NCI-H1092 treated with DMSO at 0.1 percent for 48 hours (cell line): ENCODE measurements around the gene PHF13.

Experiments
- DNase-seq: peaks from one replicate; lab custom pipeline; 2025; lab: John Stamatoyannopoulos, UW

The PHF13 gene

GRCh38 chr1:6613361-6614018, at the start of gene PHF13:
PHF13 (plus strand) TSS chr1:6613731; CDS start chr1:6614067, 336 bp downstream.
- peak; percentile 100 for DNase-seq

DNA sequence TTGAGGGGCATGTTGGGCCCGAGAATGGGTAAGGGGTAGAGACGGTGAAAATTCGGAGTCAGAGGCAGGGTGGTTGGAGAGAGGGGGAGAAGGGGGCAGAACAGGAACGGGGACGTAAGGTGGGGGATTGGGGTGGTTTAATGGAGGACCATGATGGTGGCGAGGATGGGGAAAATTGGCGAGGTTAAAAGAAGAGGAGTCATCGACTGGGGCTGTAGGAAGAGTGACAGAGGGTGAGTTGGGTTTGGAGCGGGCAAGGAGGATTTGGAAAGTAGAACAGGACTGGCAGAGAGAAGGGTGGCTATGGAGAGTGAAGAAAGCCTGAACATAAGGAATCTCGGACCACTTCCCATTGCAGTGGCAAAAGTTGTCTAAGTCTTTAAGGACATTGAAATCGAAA, 44.5 kb upstream of the PHF13 start:
- no peak for DNase-seq

DNA sequence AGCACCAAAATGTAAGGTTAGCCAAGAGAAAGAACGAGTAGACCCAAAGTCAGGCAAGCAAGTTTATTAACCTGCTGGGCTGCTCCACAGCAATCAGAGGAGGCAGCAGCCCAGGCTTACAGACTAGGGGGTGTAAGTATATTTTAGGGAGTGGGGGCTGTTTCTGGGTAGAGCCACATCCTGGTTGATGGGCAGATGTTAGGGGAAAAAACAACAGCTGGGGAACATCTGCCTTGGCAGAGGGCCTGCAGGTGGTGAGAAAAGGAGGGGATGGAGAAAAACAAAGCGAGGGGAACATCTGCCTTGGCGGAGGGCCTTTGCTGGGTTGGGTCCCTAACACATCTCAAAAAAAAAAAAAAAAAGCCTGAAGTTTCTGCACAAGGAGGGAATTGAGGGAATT, 43.4 kb upstream of the PHF13 start:
- no peak for DNase-seq

- no peak for DNase-seq
These were observed 42.5 kb upstream of the PHF13 start for GRCh38 chr1:6570987-6571386.

DNA sequence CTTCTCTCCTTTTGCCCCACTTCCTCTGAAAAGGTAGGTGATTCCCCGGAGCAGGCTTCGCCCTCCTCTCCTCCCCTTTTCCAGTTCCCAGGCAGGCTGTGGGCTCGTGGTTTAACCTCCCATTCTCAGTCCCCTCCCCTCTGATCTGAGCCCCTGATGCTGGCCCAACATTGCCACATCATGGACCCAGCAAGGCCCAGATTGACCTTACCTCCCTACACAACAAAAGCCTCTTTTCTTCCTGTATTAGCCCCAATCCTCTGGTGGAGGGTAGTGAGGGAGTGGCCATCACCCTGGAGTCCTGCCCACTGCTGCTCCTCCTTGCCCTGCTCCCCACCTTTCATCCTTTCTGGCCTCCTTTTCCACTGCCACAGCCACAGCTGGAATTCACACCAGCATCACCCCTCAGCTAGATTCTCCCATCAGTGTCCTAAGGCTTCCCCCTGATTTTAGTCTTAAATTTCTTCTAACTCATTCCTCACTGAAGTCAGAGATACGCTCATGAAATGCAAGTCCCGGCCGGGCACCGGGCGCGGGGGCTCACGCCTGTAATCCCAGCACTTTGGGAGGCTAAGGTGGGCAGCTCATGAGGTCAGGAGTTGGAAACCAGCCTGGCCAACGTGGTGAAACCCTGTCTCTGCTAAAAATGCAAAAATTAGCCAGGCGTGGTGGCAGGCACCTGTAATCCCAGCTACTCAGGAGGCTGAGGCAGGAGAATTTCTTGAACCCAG, 40.7 kb upstream of the PHF13 start:
- no peak for DNase-seq

DNA sequence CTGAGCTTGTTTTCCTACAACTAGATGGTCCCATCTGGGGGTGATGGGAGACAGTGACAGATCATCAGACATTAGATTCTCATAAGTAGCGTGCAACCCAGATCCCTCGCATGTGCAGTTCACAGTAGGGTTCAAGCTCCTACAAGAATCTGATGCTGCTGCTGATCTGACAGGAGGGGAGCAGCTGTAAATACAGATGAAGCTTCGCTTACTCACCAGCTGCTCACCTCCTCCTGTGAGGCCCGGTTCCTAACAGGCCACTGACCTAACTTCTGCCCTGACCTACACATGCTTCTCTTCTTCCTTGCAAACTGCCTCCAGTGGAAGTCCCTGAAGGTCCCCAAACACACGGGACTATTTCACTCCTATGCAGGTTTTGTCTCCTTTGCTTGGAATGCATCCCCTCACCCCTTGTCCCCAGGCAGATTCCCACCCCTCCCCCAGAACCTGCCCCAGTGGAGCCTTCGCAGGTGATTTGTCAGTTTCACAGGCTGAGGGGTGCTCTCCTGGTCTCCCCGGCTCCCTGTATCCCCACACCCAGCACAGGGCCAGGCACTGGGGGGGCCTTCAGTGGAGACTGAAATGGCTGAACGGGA, 39.4 kb upstream of the PHF13 start:
- no peak for DNase-seq

DNA sequence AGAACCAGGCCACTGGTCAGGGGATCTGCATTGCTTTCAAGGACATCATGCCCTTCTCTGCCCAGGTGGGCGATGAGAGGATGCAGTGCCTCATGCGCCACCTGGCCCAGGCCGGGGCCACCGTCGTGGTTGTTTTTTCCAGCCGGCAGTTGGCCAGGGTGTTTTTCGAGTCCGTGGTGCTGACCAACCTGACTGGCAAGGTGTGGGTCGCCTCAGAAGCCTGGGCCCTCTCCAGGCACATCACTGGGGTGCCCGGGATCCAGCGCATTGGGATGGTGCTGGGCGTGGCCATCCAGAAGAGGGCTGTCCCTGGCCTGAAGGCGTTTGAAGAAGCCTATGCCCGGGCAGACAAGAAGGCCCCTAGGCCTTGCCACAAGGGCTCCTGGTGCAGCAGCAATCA, 38.7 kb upstream of the PHF13 start:
- DNase-seq, result no peak

GRCh38 chr1:6577831-6578525, 35.6 kb upstream of the PHF13 start:
- no peak for DNase-seq

- DNase-seq, result no peak
These were observed 34.7 kb upstream of the PHF13 start for GRCh38 chr1:6578624-6579373.

GRCh38 chr1:6579374-6580118, 34.0 kb upstream of the PHF13 start, which contains the start of gene ZBTB48:
ZBTB48 (plus strand) TSS chr1:6579994; CDS start chr1:6580610, 616 bp downstream.
- peak; percentile 100 for DNase-seq

GRCh38 chr1:6580119-6580592, 33.4 kb upstream of the PHF13 start:
- DNase-seq, result no peak

- DNase-seq, result no peak
These were observed 32.7 kb upstream of the PHF13 start for GRCh38 chr1:6580593-6581409.

- no peak for DNase-seq
These were observed 31.8 kb upstream of the PHF13 start for GRCh38 chr1:6581561-6582305.

- DNase-seq, result no peak
These were observed 31.2 kb upstream of the PHF13 start for GRCh38 chr1:6582370-6582769.

- no peak for DNase-seq
These were observed 29.1 kb upstream of the PHF13 start for GRCh38 chr1:6584126-6585080.

GRCh38 chr1:6585081-6585722, 28.3 kb upstream of the PHF13 start:
- DNase-seq, result no peak

DNA sequence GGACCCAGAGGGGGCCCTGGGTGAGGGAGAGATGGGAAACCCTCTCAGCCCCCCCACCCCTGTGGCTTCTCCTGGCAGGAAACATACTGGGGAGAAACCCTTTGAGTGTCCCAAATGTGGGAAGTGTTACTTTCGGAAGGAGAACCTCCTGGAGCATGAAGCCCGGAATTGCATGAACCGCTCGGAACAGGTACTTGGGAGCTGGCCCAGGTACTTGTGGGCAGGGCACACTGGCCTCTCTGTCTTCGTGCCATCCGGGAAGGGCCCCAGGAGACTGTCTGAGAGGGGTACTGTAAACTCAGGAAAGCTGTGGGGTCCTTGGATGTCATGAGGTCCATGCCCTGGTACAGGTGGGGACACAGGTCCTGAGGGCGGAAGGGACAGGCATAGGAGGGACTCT, 27.7 kb upstream of the PHF13 start:
- DNase-seq, result no peak

DNA sequence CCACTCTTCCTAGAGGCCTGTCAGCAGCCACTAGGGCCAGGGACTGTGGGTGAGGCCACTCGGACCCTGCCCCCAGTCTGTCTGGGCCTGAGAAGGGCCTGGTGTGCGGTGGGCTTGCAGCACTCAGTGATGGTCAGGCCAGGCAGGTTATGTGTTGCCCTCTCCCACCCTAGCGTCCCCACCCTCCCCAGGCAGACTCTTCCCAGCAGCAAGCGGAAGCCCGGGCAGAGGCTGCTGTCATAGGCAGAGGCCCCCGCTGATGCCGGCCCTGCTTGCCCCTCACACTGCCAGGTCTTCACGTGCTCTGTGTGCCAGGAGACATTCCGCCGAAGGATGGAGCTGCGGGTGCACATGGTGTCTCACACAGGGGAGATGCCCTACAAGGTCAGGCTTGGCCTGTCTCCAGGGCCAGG, 27.1 kb upstream of the PHF13 start:
- DNase-seq, result no peak
